DMS 273 treated with DMSO at 0.1 percent for 48 hours (cell line): ENCODE results near the gene SF3B4.
A peak's percentile ranks its signal among the peaks of the same experiment; 100 is the strongest.
"Not testable (repeated sequence)": the region's sequence is repeated elsewhere in the genome, so short reads cannot be mapped to it uniquely, and the experiment has no call there.

Experiments
- DNase-seq: peaks from one replicate; lab custom pipeline; 2025; lab: John Stamatoyannopoulos, UW

The SF3B4 gene

DNA sequence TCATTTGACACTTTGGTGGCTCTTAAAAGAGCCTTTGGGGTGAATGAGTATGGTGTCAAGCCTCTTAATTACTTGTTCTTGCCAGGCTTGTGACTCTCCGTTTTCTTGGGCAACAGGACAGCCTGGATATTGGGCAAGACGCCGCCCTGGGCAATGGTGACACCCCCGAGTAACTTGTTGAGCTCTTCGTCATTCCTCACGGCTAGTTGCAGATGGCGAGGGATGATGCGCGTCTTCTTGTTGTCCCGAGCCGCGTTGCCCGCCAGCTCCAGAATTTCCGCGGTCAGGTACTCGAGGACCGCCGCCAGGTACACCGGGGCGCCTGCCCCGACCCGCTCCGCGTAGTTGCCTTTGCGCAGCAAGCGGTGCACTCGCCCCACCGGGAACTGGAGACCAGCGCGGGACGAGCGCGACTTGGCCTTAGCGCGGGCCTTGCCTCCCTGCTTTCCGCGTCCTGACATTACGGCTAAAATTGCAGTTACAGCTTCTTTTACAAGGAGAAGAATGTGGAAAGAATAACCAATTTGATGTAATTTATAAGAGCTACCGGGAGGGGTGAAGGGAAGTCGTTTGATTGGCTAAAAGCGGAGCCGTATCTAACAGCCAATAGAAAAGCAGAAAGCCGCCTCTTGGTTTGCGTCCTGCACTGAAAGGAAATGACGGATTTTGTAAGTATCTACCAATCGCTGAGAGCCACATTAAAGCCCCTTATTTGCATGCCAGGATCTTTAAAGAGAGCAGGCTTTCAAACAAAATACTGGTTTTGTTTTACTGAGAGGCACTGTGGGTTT lies 40.0 kb downstream of the SF3B4 start:
- peak; percentile 99 for DNase-seq

DNA sequence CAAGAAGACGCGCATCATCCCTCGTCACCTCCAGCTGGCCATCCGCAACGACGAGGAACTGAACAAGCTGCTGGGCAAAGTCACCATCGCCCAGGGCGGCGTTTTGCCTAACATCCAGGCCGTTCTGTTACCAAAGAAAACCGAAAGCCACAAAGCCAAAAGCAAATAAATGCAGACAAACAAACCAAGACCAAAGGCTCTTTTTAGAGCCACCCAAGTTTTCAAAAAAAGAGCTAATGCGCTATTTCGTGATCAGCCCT lies 40.5 kb downstream of the SF3B4 start:
- not testable (repeated sequence) for DNase-seq

DNA sequence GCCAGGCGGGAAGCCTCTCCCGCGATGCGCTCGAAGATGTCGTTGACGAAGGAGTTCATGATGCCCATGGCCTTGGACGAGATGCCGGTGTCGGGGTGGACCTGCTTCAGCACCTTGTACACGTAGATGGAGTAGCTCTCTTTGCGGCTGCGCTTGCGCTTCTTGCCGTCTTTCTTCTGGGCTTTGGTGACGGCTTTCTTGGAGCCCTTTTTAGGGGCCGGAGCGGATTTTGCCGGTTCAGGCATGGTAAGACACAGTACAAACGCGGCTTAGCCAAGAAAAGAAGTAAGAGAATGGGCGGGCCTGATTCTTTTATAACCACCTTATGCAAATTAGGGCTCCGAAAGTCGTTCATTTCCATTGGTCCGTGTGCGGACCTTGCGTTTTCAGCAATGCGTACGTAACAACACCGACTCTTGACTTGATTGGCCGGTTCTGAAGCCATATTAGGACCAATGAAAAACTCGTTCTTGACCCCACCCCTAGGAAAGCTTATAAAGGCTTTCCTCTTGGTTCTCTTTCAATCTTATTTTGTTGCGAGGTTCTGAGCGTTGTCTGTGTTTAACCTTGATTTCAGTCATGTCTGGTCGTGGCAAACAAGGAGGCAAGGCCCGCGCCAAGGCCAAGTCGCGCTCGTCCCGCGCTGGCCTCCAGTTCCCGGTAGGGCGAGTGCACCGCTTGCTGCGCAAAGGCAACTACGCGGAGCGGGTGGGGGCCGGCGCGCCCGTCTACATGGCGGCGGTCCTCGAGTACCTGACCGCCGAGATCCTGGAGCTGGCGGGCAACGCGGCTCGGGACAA lies 41.0 kb downstream of the SF3B4 start:
- peak; percentile 98 for DNase-seq

DNA sequence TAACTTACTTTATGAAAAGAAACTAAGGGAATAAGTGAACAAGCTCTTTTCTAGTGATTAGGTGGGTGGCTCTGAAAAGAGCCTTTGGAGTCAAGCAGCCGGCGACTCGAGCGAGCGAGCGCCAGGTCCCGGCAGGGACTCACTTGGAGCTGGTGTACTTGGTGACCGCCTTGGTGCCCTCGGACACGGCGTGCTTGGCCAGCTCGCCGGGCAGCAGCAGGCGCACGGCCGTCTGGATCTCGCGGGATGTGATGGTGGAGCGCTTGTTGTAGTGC lies 41.5 kb downstream of the SF3B4 start:
- DNase-seq: not testable (repeated sequence)

DNA sequence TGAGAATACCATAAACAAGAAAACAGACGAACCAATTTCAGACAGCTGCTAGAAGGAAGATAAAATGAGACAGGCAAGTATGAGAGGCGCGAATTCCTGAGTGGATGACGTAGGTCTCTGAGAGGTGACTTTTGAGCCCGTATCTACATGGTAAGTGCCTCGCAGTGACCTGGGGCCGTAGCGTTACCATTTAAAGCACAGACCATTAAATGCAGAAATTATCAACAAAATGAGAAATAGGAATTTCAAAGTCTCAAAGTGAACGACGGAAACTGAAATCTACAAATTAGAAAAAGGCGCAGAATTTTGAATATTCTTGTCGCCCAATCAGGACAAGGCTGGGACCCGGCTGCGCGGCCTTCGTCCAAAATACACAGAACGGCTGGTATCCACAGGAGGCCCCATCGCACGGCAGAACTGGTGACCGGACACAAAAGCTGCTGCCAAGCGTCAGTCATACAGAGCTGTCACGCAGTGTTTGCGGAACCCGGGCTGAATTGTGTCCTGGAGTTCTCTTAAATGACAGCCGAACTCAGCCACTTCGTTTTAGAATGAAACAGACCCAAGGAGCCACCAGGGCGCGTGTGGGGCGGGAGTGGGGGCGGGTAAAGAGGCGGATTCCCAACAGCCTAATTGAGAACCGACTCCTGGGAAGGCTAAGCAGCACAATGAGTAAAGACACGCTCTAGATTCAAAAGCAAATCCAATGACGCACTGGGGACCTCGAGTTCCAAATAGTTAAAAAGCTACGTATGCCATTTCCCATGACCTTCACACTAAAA lies 42.1 kb downstream of the SF3B4 start:
- DNase-seq: peak; percentile 91

DNA sequence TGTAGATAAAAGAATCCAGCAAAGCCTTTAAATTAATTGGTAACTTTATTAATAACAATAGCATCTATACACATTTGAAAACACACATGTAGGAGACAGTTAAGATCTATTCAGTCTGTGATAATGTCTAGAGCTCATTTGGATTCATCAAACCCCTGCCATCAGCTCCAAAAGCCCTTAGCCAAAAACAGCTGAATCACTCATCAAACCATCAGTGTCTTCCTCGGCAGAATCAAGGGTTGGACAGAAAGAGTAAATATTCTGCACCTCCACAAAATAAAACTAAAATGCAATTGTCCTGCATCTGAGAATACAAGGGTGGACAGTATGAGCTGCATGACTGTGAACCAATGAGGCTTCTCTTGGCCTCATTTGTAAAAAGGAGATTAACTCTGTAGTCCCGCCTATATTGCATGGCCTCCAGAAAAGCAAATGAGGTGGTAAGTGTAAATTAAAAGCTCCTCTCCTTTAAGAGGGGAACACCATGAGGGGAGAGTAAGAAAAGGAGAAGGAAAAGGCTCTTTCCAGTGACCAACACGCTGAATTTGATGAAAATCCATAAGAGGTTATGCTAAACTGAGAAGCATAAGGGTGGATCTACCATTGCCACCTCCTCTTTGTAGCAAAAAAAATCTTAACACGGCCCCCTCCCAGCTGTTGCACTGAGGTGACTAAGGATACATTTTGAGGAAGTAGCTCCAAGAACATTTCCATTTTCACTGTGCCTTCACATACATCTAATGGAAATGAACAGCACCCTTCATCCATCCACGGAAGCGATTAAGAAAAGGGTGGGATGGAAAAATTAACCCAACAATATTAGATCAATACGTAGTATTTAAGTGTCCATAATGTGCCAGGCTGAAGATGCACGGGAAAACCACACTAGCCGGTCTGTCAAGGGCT lies 42.9 kb downstream of the SF3B4 start:
- peak; percentile 60 for DNase-seq

DNA sequence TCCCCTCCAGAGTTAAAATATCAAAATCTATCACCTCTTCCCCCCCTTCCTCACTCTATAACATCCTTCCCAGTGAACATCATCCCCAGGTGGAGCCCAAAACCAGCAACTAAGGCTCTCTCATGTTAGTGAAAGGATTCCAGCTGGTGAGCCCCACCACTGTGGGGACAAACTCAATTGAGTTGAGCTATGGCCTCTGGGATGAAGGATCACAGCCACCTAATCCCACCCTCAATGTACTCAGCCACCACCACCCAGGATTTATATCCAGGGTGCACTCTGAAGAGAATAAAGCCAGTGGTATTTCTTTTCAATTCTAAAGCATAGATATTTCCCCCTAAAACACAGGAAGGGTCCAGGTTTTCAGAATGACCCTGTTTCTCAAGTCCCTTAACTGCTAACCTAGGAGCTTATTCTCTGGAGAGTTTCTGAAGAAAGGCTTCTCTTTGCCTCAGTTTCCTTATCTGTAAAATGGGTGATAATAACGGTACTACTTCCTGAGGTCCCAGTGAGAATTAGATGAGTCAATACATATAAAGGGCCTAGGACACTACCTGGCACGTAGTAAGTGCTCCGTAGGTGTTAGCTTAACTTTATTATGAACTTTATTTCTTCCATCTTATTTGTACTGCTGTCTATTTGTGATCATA lies 43.9 kb downstream of the SF3B4 start:
- no peak for DNase-seq

DNA sequence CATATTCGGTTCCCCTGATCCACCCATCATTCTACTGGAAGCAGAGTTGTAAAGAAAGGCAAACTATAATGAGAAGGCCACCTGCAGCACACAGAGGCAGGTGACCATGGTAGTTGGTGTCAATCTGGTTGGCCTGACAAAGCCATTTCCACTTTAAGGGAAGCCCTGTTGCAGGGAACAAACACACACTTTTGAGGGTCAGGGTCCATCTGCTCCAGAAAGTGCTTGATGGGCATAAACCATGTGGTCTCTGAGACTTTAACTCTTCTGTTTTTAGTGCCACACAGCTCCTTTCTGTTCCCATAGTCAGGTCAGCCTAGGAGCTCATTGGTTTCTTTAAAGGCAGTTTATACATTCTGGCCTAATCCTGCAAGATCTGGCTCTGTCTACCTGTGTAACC lies 45.7 kb downstream of the SF3B4 start:
- no peak for DNase-seq

DNA sequence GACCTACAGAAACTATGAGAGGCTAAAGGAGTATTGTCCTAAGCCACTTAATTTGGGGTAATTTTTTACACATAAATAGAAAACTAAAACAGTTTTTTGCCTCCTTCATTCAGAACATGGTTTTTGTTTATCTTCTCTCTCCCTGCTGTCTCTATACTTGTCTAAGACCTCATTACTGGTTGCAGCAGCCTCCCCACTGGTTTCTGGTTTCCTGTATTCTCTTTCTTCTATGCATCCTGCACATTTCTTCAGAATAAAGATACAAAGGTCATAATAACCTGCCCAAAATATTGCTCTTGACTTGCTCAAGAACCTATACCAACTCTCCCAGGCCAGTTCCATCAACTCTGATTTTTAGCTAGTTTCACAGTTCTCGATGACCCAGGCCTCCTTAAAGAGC lies 48.0 kb downstream of the SF3B4 start:
- DNase-seq: no peak

DNA sequence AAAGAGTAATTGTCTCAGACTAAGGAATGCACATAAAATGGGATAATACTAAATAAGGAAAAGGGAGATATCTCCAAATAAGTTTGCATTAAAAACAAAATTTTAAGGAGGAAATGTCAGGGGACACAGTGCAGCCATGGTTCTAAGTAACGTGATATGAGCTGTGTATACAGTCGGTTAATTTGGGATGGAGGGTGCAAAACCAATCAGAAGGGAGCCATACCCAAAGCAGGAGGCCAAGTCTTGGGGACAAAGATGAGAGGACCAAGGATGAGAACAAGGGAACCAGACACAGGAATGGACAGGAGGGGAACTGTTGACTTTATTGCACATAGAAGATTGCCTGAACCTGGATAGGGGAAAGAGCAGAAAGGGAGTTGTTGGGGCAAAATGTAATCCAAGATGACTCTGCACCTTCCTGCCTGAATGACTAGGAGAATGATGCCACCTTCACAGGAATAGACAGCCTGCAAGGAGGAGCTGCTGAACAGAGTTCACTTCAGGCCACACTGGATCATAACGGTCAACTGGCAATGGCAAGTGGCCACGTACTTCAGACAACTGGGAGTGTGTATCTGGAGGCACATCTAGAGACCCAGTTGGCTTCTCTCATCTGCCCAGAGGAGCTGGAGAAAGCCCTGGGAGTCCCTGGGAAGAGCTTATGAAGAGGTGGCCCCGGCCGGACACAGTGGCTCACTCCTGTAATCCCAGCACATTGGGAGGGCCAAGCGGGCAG lies 50.2 kb downstream of the SF3B4 start:
- no peak for DNase-seq
